GM23248 (cell line): ENCODE data around the gene CMSS1. TPM values are rescaled to one million over a fixed set of nuclear protein-coding genes. Genes with fewer than 3 reads are reported as not detected.
A peak's percentile ranks its signal among the peaks of the same experiment; 100 is the strongest.

Source experiments
- DNase-seq: peaks from one replicate; pipeline ENCODE4 v3.0.0-alpha.2; 2015
- H2AFZ ChIP-seq: fragments of 200-600 bp; sonication (generic); 2 replicates; pipeline ENCODE4 v1.6.1; 2016; ENCODE audit warnings: antibody characterized with exemption
- H3F3A ChIP-seq: fragments of 200-600 bp; sonication (generic); 2 replicates; pipeline ENCODE4 v1.6.1; 2016; ENCODE audit warnings: mild to moderate bottlenecking, antibody characterized with exemption, mixed run types; ENCODE audit not compliant: insufficient read depth
- H3K27ac ChIP-seq: fragments of 200-600 bp; sonication (generic); 2 replicates; pipeline ENCODE4 v1.5.1; 2016; ENCODE audit warnings: mild to moderate bottlenecking
- H3K27me3 ChIP-seq: fragments of 200-600 bp; sonication (generic); replicated peaks from 2 replicates; pipeline ENCODE4 v1.6.1; 2016; ENCODE audit warnings: mild to moderate bottlenecking; ENCODE audit not compliant: insufficient read depth
- H3K36me3 ChIP-seq: fragments of 200-600 bp; sonication (generic); 2 replicates; pipeline ENCODE4 v1.6.1; 2016; ENCODE audit warnings: low read depth, mild to moderate bottlenecking
- H3K4me1 ChIP-seq: fragments of 200-600 bp; sonication (generic); 2 replicates; pipeline ENCODE4 v1.6.1; 2016; ENCODE audit warnings: mild to moderate bottlenecking; ENCODE audit not compliant: insufficient read depth
- H3K4me2 ChIP-seq: fragments of 200-600 bp; sonication (generic); one replicate; pipeline ENCODE4 v1.6.1; 2016; ENCODE audit warnings: mild to moderate bottlenecking; ENCODE audit not compliant: unreplicated experiment
- H3K4me3 ChIP-seq: fragments of 200-600 bp; sonication (generic); 2 replicates; pipeline ENCODE4 v1.5.1; 2016; ENCODE audit warnings: mild to moderate bottlenecking
- H3K79me2 ChIP-seq: fragments of 200-600 bp; sonication (generic); 2 replicates; pipeline ENCODE4 v1.6.1; 2016; ENCODE audit warnings: mild to moderate bottlenecking; ENCODE audit not compliant: insufficient read depth
- H3K9ac ChIP-seq: fragments of 200-600 bp; sonication (generic); 2 replicates; pipeline ENCODE4 v1.6.1; 2016; ENCODE audit warnings: mild to moderate bottlenecking
- H3K9me2 ChIP-seq: fragments of 200-600 bp; sonication (generic); 2 replicates; pipeline ENCODE4 v1.6.1; 2016; ENCODE audit warnings: mixed run types, mild to moderate bottlenecking, moderate library complexity; ENCODE audit not compliant: insufficient read depth
- H3K9me3 ChIP-seq: fragments of 200-600 bp; sonication (generic); one replicate; pipeline ENCODE4 v1.6.1; 2017; ENCODE audit warnings: low read depth
- H4K20me1 ChIP-seq: fragments of 200-600 bp; sonication (generic); 2 replicates; pipeline ENCODE4 v1.6.0; 2016; ENCODE audit not compliant: insufficient read depth
- EZH2 ChIP-seq: fragments of 200-600 bp; sonication (generic); IDR thresholded peaks from 2 replicates; pipeline ENCODE4 v1.6.1; 2018; ENCODE audit warnings: antibody characterized with exemption, mild to moderate bottlenecking; ENCODE audit not compliant: insufficient read depth, poor library complexity, severe bottlenecking
- EZH2phosphoT487 ChIP-seq: fragments of 200-600 bp; sonication (generic); IDR thresholded peaks from 2 replicates; pipeline ENCODE4 v1.6.1; 2018; ENCODE audit warnings: antibody characterized with exemption, moderate library complexity, mild to moderate bottlenecking, low read depth; ENCODE audit not compliant: insufficient read depth
- WGBS, 2 experiments: methylation state at CpG; one replicate each; pipeline ENCODE4 v1.1.6; 2015 to 2017; ENCODE audit warnings: low lambda C conversion rate in 2 of 2, low coverage in 1 of 2; ENCODE audit errors: missing lambda C conversion rate in 2 of 2; 5-methylcytosine and 5-hydroxymethylcytosine counted together
- in situ Hi-C: fragments of 300-500 bp; cut with MboI; formaldehyde crosslinking; loops from 2 replicates; pipeline ENCODE4 v1.15.0; 2020
- polyA plus RNA-seq: library from polyadenylated mRNA; unstranded; fragments of >200 nt; fragmentation: Nextera tagmentation; extraction: Ambion mirVana; gene quantifications from 2 replicates; pipeline ENCODE4 v1.2.1, GENCODE V29; 2016
- total RNA-seq: library from RNA; depleted of rRNA; stranded (reverse); fragments of >200 nt; shearing (Covaris generic); gene quantifications from 2 replicates; pipeline ENCODE4 v1.2.3, GENCODE V29; 2014

The CMSS1 gene
- total and polyA plus RNA-seq, 2 experiments from 2014 or later, result 17.2 to 26.6 TPM

DNA sequence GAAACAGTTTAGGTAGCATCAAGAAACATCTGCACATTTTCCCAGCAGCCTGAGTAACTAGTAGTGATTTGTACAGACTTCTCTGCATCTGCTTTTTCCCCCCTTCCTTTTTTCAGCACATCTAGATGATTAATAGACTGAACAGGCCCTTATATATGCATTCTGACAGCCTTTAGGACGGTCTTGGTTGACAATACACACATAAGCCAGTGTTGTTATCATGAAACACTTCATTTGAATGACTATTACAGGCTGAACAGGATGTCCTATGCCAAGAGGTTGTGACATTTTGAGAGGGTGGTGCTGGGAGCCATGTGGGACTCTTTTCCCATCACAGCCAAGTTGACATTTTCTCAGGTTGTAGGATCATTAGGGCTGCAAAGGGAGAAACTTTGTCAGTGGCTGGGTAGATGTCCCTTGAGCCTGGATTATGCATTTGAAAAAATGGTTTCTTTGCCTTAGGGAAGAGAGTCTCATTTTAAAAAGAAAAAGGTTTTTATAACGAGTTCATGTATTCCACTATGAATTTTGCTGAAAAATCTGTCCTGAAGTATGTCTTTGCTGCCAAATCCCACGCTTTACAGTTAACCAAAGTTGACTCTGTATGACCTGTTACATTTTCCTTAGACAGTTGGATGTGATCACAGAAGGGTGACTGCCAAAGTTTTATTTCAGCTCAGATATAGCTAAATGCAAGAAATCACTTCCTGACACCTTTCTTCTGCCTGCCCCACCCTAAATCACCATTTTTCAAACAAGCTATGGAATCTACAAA is 223.0 kb downstream of the CMSS1 start:
- in situ Hi-C loops, result no loop called here
- WGBS, 2 experiments, result 5 to 7% methylated on average over 3 of the region's 3 CpGs
- Histone ChIP-seq H3K4me3 (peak overlapping the region; percentile 51), H3K4me2 (peak overlapping the region; percentile 74), H3K9ac (peak overlapping the region; percentile 74), H3F3A (peaks cover 57% of the 10 kb centered on the region), H4K20me1 (no peaks in the 10 kb centered on the region), H2AFZ (peak overlapping the region; percentile 16; the same call in 1 of the 2 replicates), H3K9me2 (no peaks in the 10 kb centered on the region), H3K27me3 (no peaks in the 10 kb centered on the region), H3K27ac (peak overlapping the region; percentile 96), H3K4me1 (peaks cover 48% of the 10 kb centered on the region), H3K36me3 (no peaks in the 10 kb centered on the region), H3K79me2 (no peaks in the 10 kb centered on the region), H3K9me3 (no peaks in the 10 kb centered on the region)
- peak; percentile 80 for DNase-seq
- TF ChIP-seq EZH2 (no peak), EZH2phosphoT487 (no peak)

DNA sequence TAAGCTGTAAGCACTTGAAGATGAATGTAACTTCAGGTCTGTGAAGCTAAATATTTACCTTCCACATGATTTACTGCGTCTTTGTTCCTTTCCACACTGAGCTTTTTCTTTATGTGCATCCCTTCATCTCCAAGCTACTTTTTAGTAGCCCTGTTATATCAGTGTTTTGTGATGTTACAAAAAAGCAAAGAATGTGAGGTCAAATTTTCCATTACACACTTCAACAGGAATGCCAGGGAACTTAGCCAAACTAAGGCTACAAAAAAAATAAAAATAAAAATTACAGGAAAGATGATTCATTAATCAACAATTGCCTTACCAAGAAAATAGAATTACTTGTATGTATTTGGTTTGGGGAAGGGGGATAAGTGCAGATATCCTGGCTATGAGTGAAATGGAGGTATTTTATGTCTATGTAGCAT is 223.7 kb downstream of the CMSS1 start:
- Histone ChIP-seq H3K36me3 (no peaks in the 10 kb centered on the region), H4K20me1 (no peaks in the 10 kb centered on the region), H3K27ac (peak overlapping the region; percentile 96), H3K4me3 (peak overlapping the region; percentile 51), H3K4me2 (peak overlapping the region; percentile 74), H3K9me3 (no peaks in the 10 kb centered on the region), H2AFZ (no peak overlapping the region), H3K27me3 (no peaks in the 10 kb centered on the region), H3K9ac (peak overlapping the region; percentile 74), H3K79me2 (no peaks in the 10 kb centered on the region), H3K9me2 (no peaks in the 10 kb centered on the region), H3F3A (peaks cover 64% of the 10 kb centered on the region), H3K4me1 (peaks cover 55% of the 10 kb centered on the region)
- DNase-seq, result peak; percentile 82
- in situ Hi-C loops, result no loop called here
- TF ChIP-seq EZH2phosphoT487 (no peak), EZH2 (no peak)
- 3 to 4% methylated on average over 1 of the region's 1 CpG for WGBS, 2 experiments

DNA sequence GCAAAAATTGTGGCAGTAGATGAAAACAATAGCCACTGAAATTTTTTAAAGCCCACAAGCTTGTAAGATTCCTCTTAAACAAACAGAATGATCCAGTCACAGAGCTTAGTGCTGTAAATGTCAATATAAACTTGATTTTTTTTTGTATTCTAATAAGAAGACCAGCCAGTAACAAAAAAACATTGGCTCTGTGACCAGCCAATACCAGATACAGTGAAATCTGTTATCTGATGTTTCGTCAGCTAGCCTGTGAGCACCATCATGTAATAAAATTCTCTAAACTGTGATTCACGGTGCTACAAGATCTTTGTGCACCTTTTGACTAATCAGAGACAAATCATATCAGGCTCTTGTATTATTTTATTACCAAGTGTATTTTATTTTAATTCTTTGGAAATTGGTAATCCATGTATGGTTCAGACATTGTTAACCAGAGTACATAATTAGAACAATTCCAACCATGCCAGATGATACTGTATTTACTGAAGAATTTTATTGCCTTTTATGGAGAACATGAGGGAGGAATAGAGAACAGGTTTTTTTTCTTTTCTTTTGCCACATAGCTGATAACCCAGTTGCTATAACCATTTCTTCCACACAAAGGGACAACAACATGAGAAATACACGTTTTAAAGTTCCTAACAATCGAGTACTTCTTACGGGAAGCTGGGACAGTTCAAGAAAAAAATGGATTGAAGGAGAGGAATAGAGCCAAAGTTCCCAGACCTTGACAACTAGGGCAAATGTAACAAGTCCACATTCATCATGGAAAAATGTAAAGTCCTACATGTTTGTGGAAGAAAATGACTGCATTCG is 224.7 kb downstream of the CMSS1 start:
- peaks cover 73% of the 10 kb centered on the region for H3F3A ChIP-seq
- no peaks in the 10 kb centered on the region for H3K36me3 ChIP-seq
- no peaks in the 10 kb centered on the region for H3K9me3 ChIP-seq
- H3K4me1 ChIP-seq, result peaks cover 66% of the 10 kb centered on the region
- peak overlapping the region; percentile 51 for H3K4me3 ChIP-seq
- peak overlapping the region; percentile 66 for H3K4me2 ChIP-seq
- in situ Hi-C loops, result no loop called here
- H4K20me1 ChIP-seq, result no peaks in the 10 kb centered on the region
- H3K9ac ChIP-seq, result peak overlapping the region; percentile 74
- peak overlapping the region; percentile 96 for H3K27ac ChIP-seq
- no peaks in the 10 kb centered on the region for H3K79me2 ChIP-seq
- H3K27me3 ChIP-seq, result no peaks in the 10 kb centered on the region
- peak; percentile 91 for DNase-seq
- 20 to 32% methylated on average over 6 of the region's 6 CpGs for WGBS, 2 experiments
- H2AFZ ChIP-seq, result 0 out of 2 replicates have a peak overlapping the region, but pooled peaks have one; percentile 3
- no peak for TF ChIP-seq EZH2phosphoT487
- no peak for TF ChIP-seq EZH2
- H3K9me2 ChIP-seq, result no peaks in the 10 kb centered on the region

DNA sequence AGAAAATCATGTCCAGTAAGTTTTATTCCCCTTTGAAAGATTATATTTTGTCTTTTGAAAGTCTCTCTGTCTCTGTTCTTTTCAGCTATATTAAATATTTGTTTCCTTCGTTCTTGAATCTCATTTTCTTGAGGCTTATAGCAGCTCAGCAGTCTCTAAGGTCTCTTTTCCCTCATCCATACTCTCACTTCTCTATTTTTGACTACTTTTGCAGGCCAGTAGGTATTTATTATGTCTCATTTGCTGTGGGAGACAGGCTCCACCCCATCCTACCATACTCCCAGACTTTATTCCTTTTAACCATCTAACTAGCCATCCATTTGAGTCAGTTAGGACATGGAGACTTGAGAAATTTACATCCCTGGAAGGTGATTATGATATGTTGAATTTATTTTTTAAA is 225.6 kb downstream of the CMSS1 start:
- no peaks in the 10 kb centered on the region for H3K9me2 ChIP-seq
- H3K36me3 ChIP-seq, result no peaks in the 10 kb centered on the region
- TF ChIP-seq EZH2 (no peak), EZH2phosphoT487 (no peak)
- no peaks in the 10 kb centered on the region for H3K27me3 ChIP-seq
- no peaks in the 10 kb centered on the region for H3K79me2 ChIP-seq
- no peaks in the 10 kb centered on the region for H4K20me1 ChIP-seq
- no peaks in the 10 kb centered on the region for H3K9me3 ChIP-seq
- H2AFZ ChIP-seq, result no peak overlapping the region
- in situ Hi-C loops, result no loop called here
- peak overlapping the region; percentile 66 for H3K4me2 ChIP-seq
- H3K4me1 ChIP-seq, result peaks cover 74% of the 10 kb centered on the region
- peak overlapping the region; percentile 74 for H3K9ac ChIP-seq
- peak overlapping the region; percentile 96 for H3K27ac ChIP-seq
- H3K4me3 ChIP-seq, result peak overlapping the region; percentile 51; the same call in 1 of the 2 replicates
- DNase-seq, result no peak
- WGBS, 2 experiments, result 53 to 73% methylated on average over 1 of the region's 1 CpG
- peaks cover 80% of the 10 kb centered on the region for H3F3A ChIP-seq
